Neural crest cell (in vitro differentiated cells): ENCODE measurements around the gene ITGB3. TPM values are rescaled to one million over a fixed set of nuclear protein-coding genes. Genes with fewer than 3 reads are reported as not detected.

Experiments
- DNase-seq: peaks from one replicate; pipeline ENCODE4 v3.0.0; 2021; ENCODE audit warnings: low read depth, mixed read lengths, low spot score
- H3K27ac Mint-ChIP-seq: one replicate; pipeline ENCODE4 v1.8.0; 2021; ENCODE audit warnings: mild to moderate bottlenecking, mixed read lengths; ENCODE audit not compliant: unreplicated experiment
- H3K27me3 Mint-ChIP-seq: 2 replicates; pipeline ENCODE4 v1.8.0; 2021; ENCODE audit warnings: low read depth, mild to moderate bottlenecking, mixed read lengths
- H3K36me3 Mint-ChIP-seq: 2 replicates; pipeline ENCODE4 v1.8.0; 2021; ENCODE audit warnings: low read depth, mild to moderate bottlenecking, mixed read lengths
- H3K4me1 Mint-ChIP-seq: 2 replicates; pipeline ENCODE4 v1.8.0; 2021; ENCODE audit warnings: mixed read lengths
- H3K4me3 Mint-ChIP-seq: one replicate; pipeline ENCODE4 v1.8.0; 2021; ENCODE audit warnings: mild to moderate bottlenecking, mixed read lengths
- H3K9me3 Mint-ChIP-seq: 2 replicates; pipeline ENCODE4 v1.8.0; 2021; ENCODE audit warnings: mixed read lengths
- total RNA-seq: library from RNA; stranded (reverse); gene quantifications from 2 replicates; pipeline ENCODE4 v1.2.1, GENCODE V29; 2021
- TF ChIP-seq, protein P1 (sequence below): fragments of 200-600 bp; sonication (generic); conservative IDR thresholded peaks from 2 replicates; pipeline ENCODE4 v1.5.0; 2021; ENCODE audit warnings: antibody characterized with exemption, mild to moderate bottlenecking

ITGB3 gene
- total RNA-seq, 1 donor from 2014 or later, result 0.09 TPM

GRCh38 chr17:47219621-47220475 lies 33.8 kb upstream of the ITGB3 start:
- Mint-ChIP-seq H3K36me3 (no peaks in the 10 kb centered on the region), H3K27ac (no peak overlapping the region), H3K27me3 (peaks cover 8% of the 10 kb centered on the region), H3K4me3 (no peak overlapping the region), H3K4me1 (peaks cover 5% of the 10 kb centered on the region), H3K9me3 (peaks cover 6% of the 10 kb centered on the region)
- DNase-seq, result no peak
- TF ChIP-seq, protein P1, sequence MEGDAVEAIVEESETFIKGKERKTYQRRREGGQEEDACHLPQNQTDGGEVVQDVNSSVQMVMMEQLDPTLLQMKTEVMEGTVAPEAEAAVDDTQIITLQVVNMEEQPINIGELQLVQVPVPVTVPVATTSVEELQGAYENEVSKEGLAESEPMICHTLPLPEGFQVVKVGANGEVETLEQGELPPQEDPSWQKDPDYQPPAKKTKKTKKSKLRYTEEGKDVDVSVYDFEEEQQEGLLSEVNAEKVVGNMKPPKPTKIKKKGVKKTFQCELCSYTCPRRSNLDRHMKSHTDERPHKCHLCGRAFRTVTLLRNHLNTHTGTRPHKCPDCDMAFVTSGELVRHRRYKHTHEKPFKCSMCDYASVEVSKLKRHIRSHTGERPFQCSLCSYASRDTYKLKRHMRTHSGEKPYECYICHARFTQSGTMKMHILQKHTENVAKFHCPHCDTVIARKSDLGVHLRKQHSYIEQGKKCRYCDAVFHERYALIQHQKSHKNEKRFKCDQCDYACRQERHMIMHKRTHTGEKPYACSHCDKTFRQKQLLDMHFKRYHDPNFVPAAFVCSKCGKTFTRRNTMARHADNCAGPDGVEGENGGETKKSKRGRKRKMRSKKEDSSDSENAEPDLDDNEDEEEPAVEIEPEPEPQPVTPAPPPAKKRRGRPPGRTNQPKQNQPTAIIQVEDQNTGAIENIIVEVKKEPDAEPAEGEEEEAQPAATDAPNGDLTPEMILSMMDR, result no peak

- TF ChIP-seq, protein P1, result no peak
- Mint-ChIP-seq H3K27me3 (peaks cover 2% of the 10 kb centered on the region), H3K9me3 (peaks cover 6% of the 10 kb centered on the region), H3K36me3 (no peaks in the 10 kb centered on the region), H3K4me3 (no peak overlapping the region), H3K27ac (peak overlapping the region; percentile 4), H3K4me1 (peaks cover 5% of the 10 kb centered on the region)
- DNase-seq, result no peak
These were observed 33.1 kb upstream of the ITGB3 start for GRCh38 chr17:47220531-47220999.

DNA sequence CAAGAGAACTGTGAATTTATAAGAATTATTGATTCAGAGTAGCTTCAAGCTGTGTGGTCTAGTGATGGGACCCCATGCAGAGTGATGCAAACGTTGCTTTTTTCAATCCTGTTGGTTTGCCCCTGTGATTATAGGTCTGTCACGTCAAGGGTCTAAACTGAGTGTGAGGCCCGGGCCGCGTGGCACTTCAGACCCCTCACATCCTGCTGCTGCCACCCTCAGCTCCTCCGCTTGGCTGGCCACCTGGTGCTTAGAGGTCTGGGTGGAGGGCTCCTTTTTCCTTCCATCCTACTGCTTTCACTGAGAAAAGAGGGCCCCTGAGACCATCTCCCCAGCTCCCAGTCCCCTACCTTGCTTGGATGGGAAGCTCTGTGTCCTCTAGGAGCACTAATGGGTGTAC lies 32.5 kb upstream of the ITGB3 start:
- TF ChIP-seq, protein P1, result no peak
- H3K4me3 Mint-ChIP-seq, result no peak overlapping the region
- H3K9me3 Mint-ChIP-seq, result peaks cover 6% of the 10 kb centered on the region
- H3K36me3 Mint-ChIP-seq, result no peaks in the 10 kb centered on the region
- H3K27ac Mint-ChIP-seq, result no peak overlapping the region
- H3K4me1 Mint-ChIP-seq, result peaks cover 5% of the 10 kb centered on the region
- DNase-seq, result no peak
- no peaks in the 10 kb centered on the region for H3K27me3 Mint-ChIP-seq

- no peaks in the 10 kb centered on the region for H3K27me3 Mint-ChIP-seq
- TF ChIP-seq, protein P1, result no peak
- H3K9me3 Mint-ChIP-seq, result peaks cover 6% of the 10 kb centered on the region
- no peak for DNase-seq
- peaks cover 5% of the 10 kb centered on the region for H3K4me1 Mint-ChIP-seq
- no peak overlapping the region for H3K27ac Mint-ChIP-seq
- no peak overlapping the region for H3K4me3 Mint-ChIP-seq
- H3K36me3 Mint-ChIP-seq, result no peaks in the 10 kb centered on the region
These were observed 31.6 kb upstream of the ITGB3 start for GRCh38 chr17:47222047-47222446.

DNA sequence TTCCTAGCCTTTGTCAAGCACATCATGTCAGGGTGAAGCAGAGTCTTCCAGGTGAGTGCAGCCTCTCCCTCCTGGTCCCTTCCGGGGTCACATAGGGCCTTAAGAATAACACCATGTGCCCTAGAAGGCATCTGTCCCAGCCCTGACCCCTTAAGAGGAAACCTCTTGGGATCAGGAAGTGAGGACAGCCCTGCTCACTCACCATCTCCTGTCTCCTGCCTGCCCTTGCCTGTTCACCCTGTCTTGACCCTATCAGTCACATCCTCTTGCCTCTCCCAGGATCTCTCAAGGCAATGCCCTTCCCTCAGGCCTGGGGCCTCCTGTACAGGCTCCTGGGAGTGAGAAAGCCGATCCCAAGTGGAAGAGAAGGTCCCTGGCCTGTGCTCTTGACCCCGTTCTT lies 30.6 kb upstream of the ITGB3 start:
- TF ChIP-seq, protein P1, result no peak
- DNase-seq, result no peak
- H3K36me3 Mint-ChIP-seq, result no peaks in the 10 kb centered on the region
- no peak overlapping the region for H3K27ac Mint-ChIP-seq
- H3K27me3 Mint-ChIP-seq, result no peaks in the 10 kb centered on the region
- H3K4me1 Mint-ChIP-seq, result peaks cover 5% of the 10 kb centered on the region
- H3K9me3 Mint-ChIP-seq, result peaks cover 6% of the 10 kb centered on the region
- no peak overlapping the region for H3K4me3 Mint-ChIP-seq
